Left lung (tissue), 10 donors: ENCODE results near the gene AHRR. TPM values are rescaled to one million over a fixed set of nuclear protein-coding genes. Genes with fewer than 3 reads are reported as not detected.
"Not testable (repeated sequence)": the region's sequence is repeated elsewhere in the genome, so short reads cannot be mapped to it uniquely, and the experiment has no call there.

Experiments used
- ATAC-seq: fragments of 200-7000 bp; cut with Tn5 transposase; one replicate; pipeline ENCODE4 v1.9.1; 2020; ENCODE audit warnings: moderate library complexity
- DNase-seq, 4 donors: peaks; one replicate each; pipeline ENCODE4 v3.0.0-alpha.2; 2013 to 2020
- H3K27ac ChIP-seq, 2 donors: fragments of 200-600 bp; sonication (generic) in 1 of 2; one replicate each; pipeline versions ENCODE4 v1.5.0 to v1.8.0; 2020 to 2021
- H3K27me3 ChIP-seq, 2 donors: fragments of 200-600 bp; sonication (generic) in 1 of 2; one replicate each; pipeline versions ENCODE4 v1.5.0 to v1.8.0; 2020 to 2021
- H3K36me3 ChIP-seq, 2 donors: fragments of 200-600 bp; sonication (generic) in 1 of 2; one replicate each; pipeline versions ENCODE4 v1.5.0 to v1.8.0; 2020 to 2021
- H3K4me1 ChIP-seq, 2 donors: fragments of 200-600 bp; one replicate each; pipeline ENCODE4 v1.8.0; 2021
- H3K4me3 ChIP-seq, 2 donors: fragments of 200-600 bp; sonication (generic) in 1 of 2; one replicate each; pipeline versions ENCODE4 v1.5.0 to v1.8.0; 2020 to 2021; ENCODE audit warnings: mild to moderate bottlenecking in 1 of 2
- H3K9me3 ChIP-seq, 2 donors: fragments of 200-600 bp; sonication (generic) in 1 of 2; one replicate each; pipeline versions ENCODE4 v1.5.0 to v1.8.0; 2020 to 2021
- CTCF ChIP-seq, 2 donors: fragments of 200-600 bp; sonication (generic) in 1 of 2; IDR thresholded peaks; one replicate each; pipeline versions ENCODE4 v1.5.0 to v1.8.0; 2021; ENCODE audit warnings: antibody characterized with exemption in 2 of 2
- intact Hi-C, 2 donors: fragments of 100-400 bp; cut with DNase I; formaldehyde crosslinking; loops; one replicate each; pipeline versions ENCODE4 v1.11.2 to v1.14.2; 2022
- polyA plus RNA-seq, 6 donors: library from polyadenylated mRNA; unstranded; fragments of 120-200 nt; gene quantifications; one replicate each; pipeline ENCODE4 v1.2.1, GENCODE V29; 2013; ENCODE audit not compliant: insufficient read length in 6 of 6
- total RNA-seq, 2 donors: library from RNA; stranded (reverse); fragmentation: NEBNext Ultra II Directional; extraction: Animal tissue kit (Norgen Biotek cat#: 25700); gene quantifications; one replicate each; pipeline ENCODE4 v1.2.1, GENCODE V29; 2021
- donor health status: DM: no; HTN: yes; CAD: no.
- donor health status: DM: no; HTN: no; CAD: no.

AHRR gene
- total and polyA plus RNA-seq, 8 donors, result 0.32 to 8.4 (median 4.7) TPM

GRCh38 chr5:483011-483410, 161.5 kb downstream of the AHRR start:
- Histone ChIP-seq H3K4me1 (no peaks in the 10 kb centered on the region), H3K27me3 (peaks cover 7 to 85% of the 10 kb centered on the region in 2 donors), H3K27ac (no peak overlapping the region), H3K36me3 (no peaks in the 10 kb centered on the region), H3K4me3 (no peak overlapping the region), H3K9me3 (no peaks in the 10 kb centered on the region)
- intact Hi-C loops, result no loop called here
- TF ChIP-seq CTCF (IDR thresholded peaks at IDR 0.05), result no peak
- DNase-seq (no peak), ATAC-seq (no peak)

DNA sequence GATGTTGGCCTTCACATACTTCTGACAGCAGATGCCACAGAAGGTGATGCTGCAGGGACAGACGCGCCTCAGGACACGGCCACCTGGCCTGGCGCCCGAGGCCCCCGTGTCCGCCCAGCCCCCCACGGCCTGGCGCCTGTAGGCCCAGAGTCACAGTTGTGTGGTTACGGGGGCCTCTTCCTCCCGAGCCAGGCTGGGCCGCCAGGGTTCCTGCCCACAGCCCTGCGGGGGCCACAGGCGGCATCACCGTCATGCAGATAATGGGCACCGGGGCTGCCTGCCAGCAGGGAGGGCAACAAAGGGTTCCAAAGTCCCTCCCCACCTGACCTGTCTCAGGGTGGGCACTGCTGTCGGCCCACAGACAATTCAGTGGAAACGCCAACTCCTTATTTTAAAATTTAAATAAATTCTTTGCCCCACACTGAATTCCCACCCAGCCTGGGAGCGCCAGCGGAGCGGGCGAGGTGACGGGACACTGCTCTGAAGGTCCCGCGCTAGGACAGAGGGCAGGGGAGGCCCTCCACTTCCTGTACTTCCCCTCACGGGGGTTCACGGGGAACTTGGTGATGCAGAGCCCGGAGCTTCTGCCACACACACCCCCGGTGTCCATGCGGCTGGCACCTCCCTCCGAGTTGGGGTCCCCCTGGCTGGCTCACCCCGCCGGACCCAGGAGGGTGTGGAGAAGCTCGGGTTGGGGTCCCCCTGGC, 162.1 kb downstream of the AHRR start:
- ATAC-seq, result no peak
- TF ChIP-seq CTCF (IDR thresholded peaks at IDR 0.05), result no peak
- H3K36me3 ChIP-seq, result no peaks in the 10 kb centered on the region
- intact Hi-C loops, result no loop called here
- no peaks in the 10 kb centered on the region for H3K9me3 ChIP-seq
- H3K4me1 ChIP-seq, result no peaks in the 10 kb centered on the region
- H3K27me3 ChIP-seq, result peaks cover 7 to 85% of the 10 kb centered on the region in 2 donors
- H3K27ac ChIP-seq, result no peak overlapping the region
- no peak overlapping the region for H3K4me3 ChIP-seq
- DNase-seq, result no peak

- no peak for ATAC-seq
- H3K9me3 ChIP-seq, result no peaks in the 10 kb centered on the region
- no peak for TF ChIP-seq CTCF (IDR thresholded peaks at IDR 0.05)
- no peak overlapping the region for H3K4me3 ChIP-seq
- DNase-seq, result no peak
- intact Hi-C loops, result no loop called here
- no peaks in the 10 kb centered on the region for H3K36me3 ChIP-seq
- no peaks in the 10 kb centered on the region for H3K4me1 ChIP-seq
- peaks cover under 1 to 83% of the 10 kb centered on the region in 2 donors for H3K27me3 ChIP-seq
- no peak overlapping the region for H3K27ac ChIP-seq
Observed at GRCh38 chr5:484556-484955, 163.0 kb downstream of the AHRR start.

DNA sequence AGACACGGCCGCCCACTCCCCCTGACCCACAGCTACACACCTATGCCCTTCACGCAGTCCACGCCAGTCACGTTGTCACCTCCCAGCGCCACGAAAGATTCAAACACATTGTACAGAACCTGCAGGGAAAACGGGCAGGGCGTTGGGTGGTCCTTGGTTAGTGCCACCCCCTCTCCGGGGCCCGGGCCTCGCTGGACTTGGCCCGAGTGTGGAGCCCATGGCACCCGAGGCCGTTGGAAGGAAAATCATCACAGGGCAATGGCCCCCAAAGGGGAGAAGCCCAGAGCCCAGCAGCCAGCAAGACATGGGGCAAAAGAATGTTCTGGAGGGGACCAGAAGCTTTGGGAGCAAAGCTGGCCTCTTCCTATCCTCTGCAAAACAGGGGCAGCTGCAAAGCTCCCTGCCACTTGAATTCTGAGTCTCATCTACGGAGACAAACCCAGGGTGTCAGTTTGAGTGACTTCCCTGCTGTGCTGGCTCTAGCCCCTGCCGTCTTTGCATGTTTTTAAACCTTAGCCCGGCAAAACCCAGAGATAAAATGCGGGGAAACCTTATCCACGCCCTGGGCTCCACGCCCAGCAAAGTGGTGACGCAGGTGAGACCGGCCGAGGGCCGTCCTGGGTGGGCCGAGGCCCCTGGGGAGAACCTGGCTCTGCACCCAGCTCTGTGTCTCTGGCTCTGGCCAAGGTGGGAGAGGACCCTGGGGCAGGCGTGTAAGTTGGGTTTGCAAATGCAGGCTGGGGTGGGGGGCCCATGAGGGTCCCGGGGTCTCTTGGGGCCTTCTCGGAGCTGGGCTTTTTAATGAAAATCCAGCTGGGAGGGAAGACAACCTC, 163.8 kb downstream of the AHRR start:
- no peak overlapping the region for H3K27ac ChIP-seq
- ATAC-seq (no peak), DNase-seq (no peak)
- H3K27me3 ChIP-seq, result peaks cover 0 to 82% of the 10 kb centered on the region in 2 donors
- no peaks in the 10 kb centered on the region for H3K9me3 ChIP-seq
- no peak overlapping the region for H3K4me3 ChIP-seq
- no peak for TF ChIP-seq CTCF (IDR thresholded peaks at IDR 0.05)
- no peaks in the 10 kb centered on the region for H3K36me3 ChIP-seq
- intact Hi-C loops, result no loop called here
- H3K4me1 ChIP-seq, result no peaks in the 10 kb centered on the region

DNA sequence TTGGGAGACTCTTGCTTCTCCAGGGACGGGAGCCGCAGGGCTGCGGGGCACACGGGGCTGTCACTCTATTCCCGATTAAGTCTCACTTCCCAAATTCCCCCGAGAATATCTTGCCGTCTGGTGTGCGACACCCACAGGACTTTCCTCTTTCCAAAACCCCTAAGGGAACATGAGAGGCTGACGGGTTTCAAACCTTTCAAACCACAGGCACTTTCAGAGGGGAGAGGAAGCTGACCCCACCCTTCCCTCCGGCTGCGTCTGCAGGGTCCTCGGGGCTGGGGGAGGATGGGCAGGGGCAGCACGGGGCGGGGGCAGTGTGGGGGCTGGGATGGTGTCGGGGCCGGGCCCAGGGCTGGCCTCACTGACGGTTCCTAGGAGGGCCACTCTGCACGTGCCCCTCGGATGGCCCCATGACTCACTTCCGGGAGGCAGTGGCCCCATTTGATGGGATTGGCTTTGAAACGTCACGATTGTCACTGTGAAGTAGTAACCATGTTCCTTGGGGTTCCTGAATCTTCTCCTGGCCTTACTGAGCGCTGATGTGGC, 164.5 kb downstream of the AHRR start:
- Histone ChIP-seq H3K27me3 (peaks cover 0 to 83% of the 10 kb centered on the region in 2 donors), H3K4me3 (no peak overlapping the region), H3K27ac (no peak overlapping the region), H3K4me1 (no peaks in the 10 kb centered on the region), H3K36me3 (no peaks in the 10 kb centered on the region), H3K9me3 (no peaks in the 10 kb centered on the region)
- ATAC-seq (no peak), DNase-seq (no peak)
- no peak for TF ChIP-seq CTCF (IDR thresholded peaks at IDR 0.05)
- intact Hi-C loops, result no loop called here

DNA sequence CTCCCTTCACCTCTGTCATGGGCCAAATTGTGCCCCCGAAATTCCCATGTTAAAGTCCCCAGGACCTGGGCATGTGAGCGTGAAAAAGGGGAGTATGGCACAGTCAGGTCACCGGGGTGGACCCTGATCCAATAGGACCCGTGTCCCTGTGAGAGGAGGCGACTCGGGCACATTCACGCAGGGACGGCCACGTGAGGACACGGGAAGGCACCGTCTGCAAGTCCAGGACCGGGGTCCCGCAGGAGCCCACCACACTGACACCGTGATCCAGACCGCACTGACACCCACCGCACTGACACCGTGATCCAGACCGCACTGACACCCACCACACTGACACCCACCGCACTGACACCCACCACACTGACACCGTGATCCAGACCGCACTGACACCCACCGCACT, 165.1 kb downstream of the AHRR start:
- DNase-seq, ATAC-seq, H3K36me3 ChIP-seq, intact Hi-C loops, H3K4me1 ChIP-seq, H3K4me3 ChIP-seq, H3K9me3 ChIP-seq, H3K27ac ChIP-seq: not testable (repeated sequence)
- peaks cover 0 to 83% of the 10 kb centered on the region in 2 donors for H3K27me3 ChIP-seq
